Germinal center (tissue), 1 donor: Measurements from ENCODE around the gene ZNG1B.
"Not testable (repeated sequence)": the region's sequence is repeated elsewhere in the genome, so short reads cannot be mapped to it uniquely, and the experiment has no call there.

Source experiments
- DNase-seq: peaks from one replicate; pipeline ENCODE4 v3.0.0; 2012; ENCODE audit warnings: mixed read lengths, low spot score

The ZNG1B gene

DNA sequence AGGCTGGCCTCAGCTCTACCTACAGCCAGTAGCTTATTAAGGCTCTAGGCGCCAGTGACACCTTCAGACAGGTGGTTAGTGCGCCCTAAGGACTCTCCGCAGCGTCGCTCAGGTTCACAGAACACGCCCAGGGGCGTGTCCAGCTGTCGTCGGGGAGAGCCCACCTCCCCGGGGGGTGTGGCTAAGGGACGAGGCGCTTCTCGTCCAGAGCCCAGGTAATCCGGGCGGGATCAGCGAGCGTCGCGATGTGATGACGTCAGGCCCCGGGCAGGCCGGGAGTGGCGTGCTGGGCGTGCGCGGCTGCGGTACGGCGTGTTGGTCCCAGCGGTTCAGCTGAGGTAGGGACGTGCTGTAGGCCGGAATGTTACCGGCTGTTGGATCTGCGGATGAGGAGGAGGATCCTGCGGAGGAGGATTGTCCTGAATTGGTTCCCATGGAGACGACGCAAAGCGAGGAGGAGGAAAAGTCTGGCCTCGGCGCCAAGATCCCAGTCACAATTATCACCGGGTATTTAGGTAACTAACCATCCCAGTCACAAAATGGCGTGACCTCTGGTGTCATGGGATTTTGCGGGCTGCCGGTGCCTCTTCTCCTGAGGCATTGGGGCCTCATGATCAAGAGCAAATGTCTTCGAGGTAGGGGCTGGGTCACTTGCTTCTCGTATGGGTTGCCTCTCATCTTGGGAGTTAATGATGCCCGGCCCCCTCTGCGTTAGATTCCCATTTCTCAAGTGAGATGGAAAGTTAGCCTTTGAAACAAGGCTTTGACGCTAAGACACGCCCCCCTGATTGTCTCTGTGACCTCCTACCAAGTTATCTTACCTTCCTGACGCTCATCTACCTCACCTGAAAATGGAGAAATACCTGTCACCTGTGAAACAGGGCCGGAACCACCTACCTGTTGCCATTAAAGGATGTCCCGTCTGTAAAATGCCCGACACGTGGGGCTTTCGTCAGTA lies at the start of gene ZNG1B:
Gene ZNG1B (plus strand): TSS at position 184 of the 958 bp plus-strand sequence. CDS start 178 bp downstream, at position 362.
- not testable (repeated sequence) for DNase-seq

GRCh38 chr2:113390124-113390849 lies 47.2 kb upstream of the ZNG1B start:
- peak; percentile 78 for DNase-seq

GRCh38 chr2:113391073-113391472 lies 46.4 kb upstream of the ZNG1B start:
- no peak for DNase-seq

GRCh38 chr2:113406114-113406513 lies 31.4 kb upstream of the ZNG1B start:
- peak; percentile 61 for DNase-seq

- peak; percentile 10 for DNase-seq
Measured at GRCh38 chr2:113407446-113408099, 29.9 kb upstream of the ZNG1B start.

- not testable (repeated sequence) for DNase-seq
Measured at GRCh38 chr2:113411725-113412352, 25.7 kb upstream of the ZNG1B start.

- not testable (repeated sequence) for DNase-seq
Measured at GRCh38 chr2:113412774-113413173, 24.7 kb upstream of the ZNG1B start.

DNA sequence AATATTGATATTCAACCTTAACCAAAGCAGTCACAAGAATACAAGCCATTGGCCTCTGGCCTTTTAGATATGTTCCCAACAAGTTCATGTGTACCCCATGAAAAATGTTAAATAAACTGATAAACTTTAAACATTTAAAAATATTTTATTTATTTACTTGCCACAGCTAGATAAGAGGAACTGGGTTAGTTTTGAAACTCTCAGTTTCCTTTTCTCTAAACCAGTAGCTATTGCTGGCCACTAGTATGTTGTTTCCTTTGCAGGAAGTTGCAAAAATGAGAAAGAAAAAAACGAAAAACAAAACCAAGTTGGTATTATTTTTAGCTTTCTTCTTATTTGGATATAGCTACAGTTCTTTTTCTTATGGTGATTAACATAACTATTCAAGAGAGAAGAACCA lies 5.7 kb upstream of the ZNG1B start:
- not testable (repeated sequence) for DNase-seq

DNA sequence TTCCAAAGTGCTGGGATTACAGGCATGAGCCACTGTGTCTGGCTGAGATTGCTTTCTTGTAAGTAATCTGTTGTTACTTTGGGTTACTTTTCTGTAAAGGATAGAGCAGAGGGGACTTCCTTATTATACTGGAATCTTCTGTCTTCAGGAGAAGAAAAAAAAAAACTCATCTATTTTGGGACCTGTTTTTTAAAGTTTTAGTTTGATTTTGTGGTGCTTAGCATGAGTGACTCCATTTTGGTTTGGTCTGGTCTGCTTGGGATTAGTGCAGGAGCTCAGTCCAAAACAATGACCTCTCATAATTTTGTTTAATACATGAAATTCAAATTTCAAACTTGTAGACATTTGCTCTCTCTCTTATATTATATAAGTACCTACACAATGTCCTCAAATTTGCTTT lies 4.0 kb upstream of the ZNG1B start:
- not testable (repeated sequence) for DNase-seq

DNA sequence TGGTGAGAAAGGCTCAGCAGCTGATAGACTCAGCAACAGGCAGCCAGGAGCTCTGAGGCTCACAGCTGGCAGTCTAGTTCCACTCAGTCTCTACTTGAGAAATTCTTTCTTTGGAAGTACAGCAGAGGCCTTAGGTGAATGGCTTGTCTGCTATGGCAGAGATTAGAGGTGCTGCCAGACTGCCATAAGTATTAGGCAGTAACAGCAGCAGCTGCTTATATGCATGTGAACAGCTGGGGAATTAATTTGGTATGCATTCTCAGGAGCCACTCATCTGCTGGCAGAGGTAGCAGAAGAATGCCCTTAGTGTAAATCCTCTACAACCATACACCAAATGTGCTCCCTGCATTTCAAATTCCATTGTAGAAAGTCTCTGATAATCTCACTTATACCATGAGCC lies 28.3 kb downstream of the ZNG1B start:
- not testable (repeated sequence) for DNase-seq

- DNase-seq, result not testable (repeated sequence)
Measured at GRCh38 chr2:113476688-113477368, 39.3 kb downstream of the ZNG1B start.

GRCh38 chr2:113496527-113496926 lies 59.0 kb downstream of the ZNG1B start:
- DNase-seq, result not testable (repeated sequence)

GRCh38 chr2:113498365-113498764 lies 60.9 kb downstream of the ZNG1B start, which contains the start of gene FOXD4L1:
Gene FOXD4L1 (plus strand): TSS chr2:113498665. CDS start chr2:113499257, 592 bp downstream.
- not testable (repeated sequence) for DNase-seq

GRCh38 chr2:113499019-113499885 lies 61.8 kb downstream of the ZNG1B start:
- not testable (repeated sequence) for DNase-seq

GRCh38 chr2:113499886-113500722 lies 62.6 kb downstream of the ZNG1B start:
- not testable (repeated sequence) for DNase-seq

- not testable (repeated sequence) for DNase-seq
Measured at GRCh38 chr2:113500723-113501038, 63.2 kb downstream of the ZNG1B start.

GRCh38 chr2:113502216-113503093 lies 65.0 kb downstream of the ZNG1B start:
- not testable (repeated sequence) for DNase-seq
